ENCODE measurements around the gene PHIP.

DNA sequence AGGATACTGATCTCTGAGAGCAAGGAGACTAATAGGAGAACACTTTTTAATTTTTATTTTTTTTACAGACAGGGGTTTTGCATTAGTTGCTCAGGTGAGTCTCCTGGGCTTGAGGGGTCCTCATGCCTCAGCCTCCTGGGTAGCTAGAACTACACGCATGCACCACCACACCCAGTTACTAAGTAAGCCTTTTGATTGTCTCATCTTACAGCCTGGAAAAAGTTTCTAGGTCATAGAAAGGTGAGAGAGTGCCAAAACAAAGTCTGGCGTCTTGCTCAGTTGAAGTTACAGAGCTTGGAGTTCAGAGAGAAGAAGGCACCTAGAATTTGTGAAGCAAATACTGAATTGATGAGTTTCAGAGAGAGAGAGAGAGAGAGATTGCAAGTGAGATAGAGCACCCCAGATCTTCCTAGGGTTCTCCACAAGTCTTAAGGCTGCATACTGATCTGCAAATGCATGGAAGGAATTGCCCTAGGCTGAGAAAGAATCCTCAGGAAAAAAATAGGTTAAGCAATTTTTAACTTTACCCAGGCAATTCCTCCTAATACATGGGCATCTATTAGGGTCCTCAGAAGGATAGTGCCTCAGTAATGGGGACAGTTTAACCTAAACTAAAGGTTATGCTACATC, 37.6 kb upstream of the PHIP start:
- TF ChIP-seq, protein P1, sequence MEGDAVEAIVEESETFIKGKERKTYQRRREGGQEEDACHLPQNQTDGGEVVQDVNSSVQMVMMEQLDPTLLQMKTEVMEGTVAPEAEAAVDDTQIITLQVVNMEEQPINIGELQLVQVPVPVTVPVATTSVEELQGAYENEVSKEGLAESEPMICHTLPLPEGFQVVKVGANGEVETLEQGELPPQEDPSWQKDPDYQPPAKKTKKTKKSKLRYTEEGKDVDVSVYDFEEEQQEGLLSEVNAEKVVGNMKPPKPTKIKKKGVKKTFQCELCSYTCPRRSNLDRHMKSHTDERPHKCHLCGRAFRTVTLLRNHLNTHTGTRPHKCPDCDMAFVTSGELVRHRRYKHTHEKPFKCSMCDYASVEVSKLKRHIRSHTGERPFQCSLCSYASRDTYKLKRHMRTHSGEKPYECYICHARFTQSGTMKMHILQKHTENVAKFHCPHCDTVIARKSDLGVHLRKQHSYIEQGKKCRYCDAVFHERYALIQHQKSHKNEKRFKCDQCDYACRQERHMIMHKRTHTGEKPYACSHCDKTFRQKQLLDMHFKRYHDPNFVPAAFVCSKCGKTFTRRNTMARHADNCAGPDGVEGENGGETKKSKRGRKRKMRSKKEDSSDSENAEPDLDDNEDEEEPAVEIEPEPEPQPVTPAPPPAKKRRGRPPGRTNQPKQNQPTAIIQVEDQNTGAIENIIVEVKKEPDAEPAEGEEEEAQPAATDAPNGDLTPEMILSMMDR (IDR thresholded peaks at IDR 0.05; ENCODE audit: low read depth, low read length), result no peak
- TF ChIP-seq POLR2A (IDR thresholded peaks at IDR 0.05; ENCODE audit: extremely low read depth, insufficient read length) (no peak), MYC (IDR thresholded peaks at IDR 0.05; ENCODE audit: low read depth, low read length) (no peak)
- TF ChIP-seq, protein P2, sequence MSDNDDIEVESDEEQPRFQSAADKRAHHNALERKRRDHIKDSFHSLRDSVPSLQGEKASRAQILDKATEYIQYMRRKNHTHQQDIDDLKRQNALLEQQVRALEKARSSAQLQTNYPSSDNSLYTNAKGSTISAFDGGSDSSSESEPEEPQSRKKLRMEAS (IDR thresholded peaks at IDR 0.05; ENCODE audit: low read depth, low read length), result no peak
